ENCODE measurements around the gene RFX3.

The RFX3 gene

DNA sequence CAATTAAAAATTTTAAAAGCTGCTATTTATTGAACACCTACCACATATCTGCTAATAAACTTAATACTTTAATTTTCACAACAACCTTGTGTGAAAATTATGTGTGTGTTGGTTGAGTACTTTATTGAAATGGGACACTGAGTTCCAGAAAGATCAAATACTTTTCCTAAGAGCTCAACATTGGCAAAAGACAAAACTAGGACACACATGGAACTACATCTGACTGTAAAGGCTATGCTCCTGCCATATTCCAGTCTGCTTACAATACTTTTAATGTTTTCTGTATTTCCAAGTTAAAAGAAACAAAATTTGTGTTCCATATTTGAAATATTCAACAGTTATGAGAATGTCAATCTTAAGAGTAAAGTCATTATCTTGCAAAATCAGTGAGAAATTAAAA is 111.8 kb downstream of the RFX3 start:
- no peak overlapping the region for H3K4me2 ChIP-seq (ENCODE audit: low read length)
- H3K9me3 ChIP-seq (replicated peaks; ENCODE audit: low read length): no peaks in the 10 kb centered on the region
- H3K27me3 ChIP-seq (ENCODE audit: control insufficient read depth, insufficient read depth, low read length): no peaks in the 10 kb centered on the region
- no peaks in the 10 kb centered on the region for H3K36me3 ChIP-seq (ENCODE audit: insufficient read depth, low read length)
- H3K4me3 ChIP-seq (ENCODE audit: low read length): no peak overlapping the region
- H3K9ac ChIP-seq (ENCODE audit: low read depth, low read length): no peak overlapping the region
- no peaks in the 10 kb centered on the region for H3K4me1 ChIP-seq (ENCODE audit: control insufficient read depth, insufficient read depth, low read length)

- no peaks in the 10 kb centered on the region for H3K9me3 ChIP-seq (replicated peaks; ENCODE audit: low read length)
- no peaks in the 10 kb centered on the region for H3K36me3 ChIP-seq (ENCODE audit: insufficient read depth, low read length)
- H3K4me2 ChIP-seq (ENCODE audit: low read length): no peak overlapping the region
- no peak overlapping the region for H3K9ac ChIP-seq (ENCODE audit: low read depth, low read length)
- H3K4me1 ChIP-seq (ENCODE audit: control insufficient read depth, insufficient read depth, low read length): no peaks in the 10 kb centered on the region
- no peaks in the 10 kb centered on the region for H3K27me3 ChIP-seq (ENCODE audit: control insufficient read depth, insufficient read depth, low read length)
- H3K4me3 ChIP-seq (ENCODE audit: low read length): no peak overlapping the region
These were observed 115.3 kb downstream of the RFX3 start for GRCh38 chr9:3410461-3410860.

DNA sequence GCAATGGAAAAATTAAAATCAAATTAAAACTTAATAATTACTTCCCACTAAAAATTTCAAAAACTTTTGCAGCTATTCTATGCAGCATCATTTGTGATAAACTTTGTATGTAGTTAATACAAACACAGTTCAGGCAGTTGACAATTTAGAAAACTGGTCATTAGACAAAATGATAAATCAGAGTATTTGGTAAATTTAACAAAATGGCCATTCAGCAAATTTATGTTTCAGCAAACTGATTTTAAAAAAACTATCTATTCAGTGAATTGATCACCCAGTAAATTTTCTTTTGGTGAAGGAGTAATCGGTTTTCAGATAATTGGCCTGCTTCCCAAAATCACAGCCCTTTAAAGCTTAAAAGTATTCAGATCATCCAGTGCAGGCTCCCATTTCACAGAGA is 116.3 kb downstream of the RFX3 start:
- no peaks in the 10 kb centered on the region for H3K36me3 ChIP-seq (ENCODE audit: insufficient read depth, low read length)
- no peak overlapping the region for H3K9ac ChIP-seq (ENCODE audit: low read depth, low read length)
- no peaks in the 10 kb centered on the region for H3K27me3 ChIP-seq (ENCODE audit: control insufficient read depth, insufficient read depth, low read length)
- H3K4me1 ChIP-seq (ENCODE audit: control insufficient read depth, insufficient read depth, low read length): no peaks in the 10 kb centered on the region
- no peak overlapping the region for H3K4me2 ChIP-seq (ENCODE audit: low read length)
- no peaks in the 10 kb centered on the region for H3K9me3 ChIP-seq (replicated peaks; ENCODE audit: low read length)
- no peak overlapping the region for H3K4me3 ChIP-seq (ENCODE audit: low read length)

GRCh38 chr9:3403315-3403714 is 122.5 kb downstream of the RFX3 start:
- H3K36me3 ChIP-seq (ENCODE audit: insufficient read depth, low read length): no peaks in the 10 kb centered on the region
- no peaks in the 10 kb centered on the region for H3K9me3 ChIP-seq (replicated peaks; ENCODE audit: low read length)
- H3K27me3 ChIP-seq (ENCODE audit: control insufficient read depth, insufficient read depth, low read length): no peaks in the 10 kb centered on the region
- H3K4me3 ChIP-seq (ENCODE audit: low read length): no peak overlapping the region
- H3K9ac ChIP-seq (ENCODE audit: low read depth, low read length): no peak overlapping the region
- H3K4me1 ChIP-seq (ENCODE audit: control insufficient read depth, insufficient read depth, low read length): no peaks in the 10 kb centered on the region
- no peak overlapping the region for H3K4me2 ChIP-seq (ENCODE audit: low read length)

GRCh38 chr9:3401221-3401954 is 124.4 kb downstream of the RFX3 start:
- H3K4me3 ChIP-seq (ENCODE audit: low read length): no peak overlapping the region
- H3K27me3 ChIP-seq (ENCODE audit: control insufficient read depth, insufficient read depth, low read length): no peaks in the 10 kb centered on the region
- no peaks in the 10 kb centered on the region for H3K36me3 ChIP-seq (ENCODE audit: insufficient read depth, low read length)
- H3K9ac ChIP-seq (ENCODE audit: low read depth, low read length): no peak overlapping the region
- H3K4me1 ChIP-seq (ENCODE audit: control insufficient read depth, insufficient read depth, low read length): no peaks in the 10 kb centered on the region
- no peak overlapping the region for H3K4me2 ChIP-seq (ENCODE audit: low read length)
- H3K9me3 ChIP-seq (replicated peaks; ENCODE audit: low read length): no peaks in the 10 kb centered on the region

- Histone ChIP-seq H3K9me3 (replicated peaks; ENCODE audit: low read length) (no peaks in the 10 kb centered on the region), H3K27me3 (ENCODE audit: control insufficient read depth, insufficient read depth, low read length) (no peaks in the 10 kb centered on the region), H3K4me1 (ENCODE audit: control insufficient read depth, insufficient read depth, low read length) (no peaks in the 10 kb centered on the region), H3K9ac (ENCODE audit: low read depth, low read length) (no peak overlapping the region), H3K4me2 (ENCODE audit: low read length) (no peak overlapping the region), H3K4me3 (ENCODE audit: low read length) (no peak overlapping the region), H3K36me3 (ENCODE audit: insufficient read depth, low read length) (no peaks in the 10 kb centered on the region)
These were observed 127.6 kb downstream of the RFX3 start for GRCh38 chr9:3398232-3398648.

DNA sequence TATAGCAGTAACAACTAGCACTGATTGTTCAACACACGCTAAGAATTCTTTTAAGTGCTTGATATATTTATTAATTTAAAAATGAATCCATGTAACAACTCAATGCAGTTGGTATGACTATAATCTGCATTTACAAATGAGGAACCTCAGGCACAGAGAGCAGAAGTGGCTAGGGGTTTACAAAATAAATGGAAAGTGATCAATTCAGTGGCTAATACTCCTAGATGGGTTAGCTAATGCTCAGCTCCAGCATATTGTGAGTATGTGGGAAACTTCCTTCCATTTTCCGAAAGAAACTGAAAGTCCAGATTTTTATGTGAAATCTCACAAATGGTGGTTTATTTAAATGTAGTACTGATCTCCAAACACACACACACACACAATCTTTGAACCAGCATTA is 128.0 kb downstream of the RFX3 start:
- Histone ChIP-seq H3K27me3 (ENCODE audit: control insufficient read depth, insufficient read depth, low read length) (no peaks in the 10 kb centered on the region), H3K9ac (ENCODE audit: low read depth, low read length) (no peak overlapping the region), H3K4me1 (ENCODE audit: control insufficient read depth, insufficient read depth, low read length) (no peaks in the 10 kb centered on the region), H3K9me3 (replicated peaks; ENCODE audit: low read length) (no peaks in the 10 kb centered on the region), H3K36me3 (ENCODE audit: insufficient read depth, low read length) (no peaks in the 10 kb centered on the region), H3K4me3 (ENCODE audit: low read length) (no peak overlapping the region), H3K4me2 (ENCODE audit: low read length) (no peak overlapping the region)

DNA sequence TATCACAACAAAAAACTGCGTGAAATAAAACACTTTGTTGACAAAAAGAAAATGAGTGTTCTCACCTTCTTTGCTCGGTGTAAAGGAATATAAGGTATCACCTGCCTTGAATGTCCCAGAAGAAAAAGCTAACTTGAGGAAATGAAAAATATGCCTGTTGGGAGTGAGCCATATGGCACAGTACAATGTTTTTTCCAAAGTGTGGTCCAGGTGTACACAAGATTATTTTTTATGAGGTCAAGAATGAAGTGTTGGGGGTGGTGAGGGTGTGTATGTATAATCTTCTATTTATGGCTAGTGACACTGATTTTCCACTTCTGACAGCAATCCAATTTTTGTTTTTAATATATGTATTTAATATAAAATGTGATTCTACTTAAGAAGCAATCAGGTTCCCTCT is 134.4 kb downstream of the RFX3 start:
- H3K9ac ChIP-seq (ENCODE audit: low read depth, low read length): no peak overlapping the region
- H3K4me2 ChIP-seq (ENCODE audit: low read length): no peak overlapping the region
- H3K27me3 ChIP-seq (ENCODE audit: control insufficient read depth, insufficient read depth, low read length): no peaks in the 10 kb centered on the region
- H3K4me3 ChIP-seq (ENCODE audit: low read length): no peak overlapping the region
- no peaks in the 10 kb centered on the region for H3K4me1 ChIP-seq (ENCODE audit: control insufficient read depth, insufficient read depth, low read length)
- no peaks in the 10 kb centered on the region for H3K9me3 ChIP-seq (replicated peaks; ENCODE audit: low read length)
- H3K36me3 ChIP-seq (ENCODE audit: insufficient read depth, low read length): no peaks in the 10 kb centered on the region

GRCh38 chr9:3386753-3387152 is 139.0 kb downstream of the RFX3 start:
- Histone ChIP-seq H3K36me3 (ENCODE audit: insufficient read depth, low read length) (no peaks in the 10 kb centered on the region), H3K9me3 (replicated peaks; ENCODE audit: low read length) (no peaks in the 10 kb centered on the region), H3K4me1 (ENCODE audit: control insufficient read depth, insufficient read depth, low read length) (no peaks in the 10 kb centered on the region), H3K9ac (ENCODE audit: low read depth, low read length) (no peak overlapping the region), H3K27me3 (ENCODE audit: control insufficient read depth, insufficient read depth, low read length) (no peaks in the 10 kb centered on the region), H3K4me2 (ENCODE audit: low read length) (no peak overlapping the region), H3K4me3 (ENCODE audit: low read length) (no peak overlapping the region)

- Histone ChIP-seq H3K4me3 (ENCODE audit: low read length) (no peak overlapping the region), H3K36me3 (ENCODE audit: insufficient read depth, low read length) (no peaks in the 10 kb centered on the region), H3K4me1 (ENCODE audit: control insufficient read depth, insufficient read depth, low read length) (no peaks in the 10 kb centered on the region), H3K9me3 (replicated peaks; ENCODE audit: low read length) (no peaks in the 10 kb centered on the region), H3K9ac (ENCODE audit: low read depth, low read length) (no peak overlapping the region), H3K27me3 (ENCODE audit: control insufficient read depth, insufficient read depth, low read length) (no peaks in the 10 kb centered on the region), H3K4me2 (ENCODE audit: low read length) (no peak overlapping the region)
These were observed 139.9 kb downstream of the RFX3 start for GRCh38 chr9:3385871-3386270.

GRCh38 chr9:3371842-3372241 is 154.0 kb downstream of the RFX3 start:
- no peak overlapping the region for H3K4me2 ChIP-seq (ENCODE audit: low read length)

GRCh38 chr9:3370715-3371114 is 155.1 kb downstream of the RFX3 start:
- Histone ChIP-seq H3K36me3 (ENCODE audit: insufficient read depth, low read length) (no peaks in the 10 kb centered on the region), H3K9me3 (replicated peaks; ENCODE audit: low read length) (no peaks in the 10 kb centered on the region), H3K27me3 (ENCODE audit: control insufficient read depth, insufficient read depth, low read length) (no peaks in the 10 kb centered on the region), H3K4me1 (ENCODE audit: control insufficient read depth, insufficient read depth, low read length) (no peaks in the 10 kb centered on the region), H3K4me3 (ENCODE audit: low read length) (no peak overlapping the region), H3K9ac (ENCODE audit: low read depth, low read length) (no peak overlapping the region), H3K4me2 (ENCODE audit: low read length) (no peak overlapping the region)

More at GRCh38 chr9:3371842-3372241, 154.0 kb downstream of the RFX3 start:
- no peaks in the 10 kb centered on the region for H3K9me3 ChIP-seq (replicated peaks; ENCODE audit: low read length)
- no peaks in the 10 kb centered on the region for H3K36me3 ChIP-seq (ENCODE audit: insufficient read depth, low read length)
- no peak overlapping the region for H3K4me3 ChIP-seq (ENCODE audit: low read length)
- no peak overlapping the region for H3K9ac ChIP-seq (ENCODE audit: low read depth, low read length)
- no peaks in the 10 kb centered on the region for H3K4me1 ChIP-seq (ENCODE audit: control insufficient read depth, insufficient read depth, low read length)
- H3K27me3 ChIP-seq (ENCODE audit: control insufficient read depth, insufficient read depth, low read length): no peaks in the 10 kb centered on the region

Measured in skeletal muscle satellite cell (primary cell).